Heart left ventricle (tissue), 13 donors: ENCODE data around the gene MTHFR.

Experiments
- POLR2A ChIP-seq, 2 donors: fragments of 450-650 bp; IDR thresholded peaks; one replicate each; pipeline ENCODE4 v1.6.1; 2017; ENCODE audit warnings: antibody characterized with exemption in 2 of 2, mild to moderate bottlenecking in 2 of 2, moderate library complexity in 2 of 2
- TF ChIP-seq, protein P1 (sequence below), 12 donors: fragments of 200-600 bp; sonication (generic) in 4 of 12; IDR thresholded peaks; one replicate each; pipeline versions ENCODE4 v1.5.0 to v1.8.0; 2018 to 2022; ENCODE audit warnings: antibody characterized with exemption in 12 of 12, mild to moderate bottlenecking in 5 of 12
- donor health status: ischemic (EF 13 %, LVEDD 7.1; RV severe dilation, severe dysfunction).
- donor health status: DM: no; HTN: yes; CAD: no.
- donor health status: DM: no; HTN: no; CAD: no.
- donor health status: ischemic (EF 25% LVEDD 6.9; RV normal size, moderate dysfunction).
- donor health status: ischemic (EF 25% LVEDD 5.7; RV mildly dilated, moderate dysfunction).
- donor health status: ischemic (EF 35%, LVEDD 5.7; RV mildly dilated, moderate dysfunction).
- donor health status: nonischemic (EF 11% LVEDD 7.7; RV severe dilation, severe dysfunction).
- donor health status: DM: yes; HTN: yes; CAD: no.
- donor health status: PGD.
- donor health status: ischemic (EF 29% LVEDD 5.4; RV normal size, mild dysfunction).
- donor health status: nonischemic (EF 23%, LVEDD 6.1; RV moderate dilation, normal function).

DNA sequence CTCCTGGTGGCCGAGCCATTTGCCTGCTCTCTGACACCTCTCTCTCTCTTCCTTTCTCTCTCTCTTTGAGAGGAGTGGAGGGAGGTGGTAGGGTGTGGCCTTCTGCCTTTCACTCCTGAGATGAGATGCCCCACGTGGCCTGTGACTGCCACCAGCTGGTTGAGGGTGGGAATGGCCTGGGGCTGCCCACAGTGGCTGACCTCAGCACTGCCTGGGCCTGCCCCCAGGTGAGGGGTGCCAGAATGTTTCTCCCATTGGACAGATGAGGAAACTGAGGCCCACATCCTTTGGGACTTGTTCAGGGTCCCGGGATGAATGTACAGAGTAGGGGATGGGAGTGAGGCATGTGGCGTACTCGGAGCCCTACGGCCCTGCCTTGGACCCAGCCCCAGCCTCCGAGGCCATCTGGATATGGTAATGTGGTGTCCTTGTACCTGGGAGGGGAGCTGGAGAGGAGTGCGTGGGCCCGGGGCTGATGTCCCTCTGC, 56.5 kb downstream of the MTHFR start:
- TF ChIP-seq, protein P1, sequence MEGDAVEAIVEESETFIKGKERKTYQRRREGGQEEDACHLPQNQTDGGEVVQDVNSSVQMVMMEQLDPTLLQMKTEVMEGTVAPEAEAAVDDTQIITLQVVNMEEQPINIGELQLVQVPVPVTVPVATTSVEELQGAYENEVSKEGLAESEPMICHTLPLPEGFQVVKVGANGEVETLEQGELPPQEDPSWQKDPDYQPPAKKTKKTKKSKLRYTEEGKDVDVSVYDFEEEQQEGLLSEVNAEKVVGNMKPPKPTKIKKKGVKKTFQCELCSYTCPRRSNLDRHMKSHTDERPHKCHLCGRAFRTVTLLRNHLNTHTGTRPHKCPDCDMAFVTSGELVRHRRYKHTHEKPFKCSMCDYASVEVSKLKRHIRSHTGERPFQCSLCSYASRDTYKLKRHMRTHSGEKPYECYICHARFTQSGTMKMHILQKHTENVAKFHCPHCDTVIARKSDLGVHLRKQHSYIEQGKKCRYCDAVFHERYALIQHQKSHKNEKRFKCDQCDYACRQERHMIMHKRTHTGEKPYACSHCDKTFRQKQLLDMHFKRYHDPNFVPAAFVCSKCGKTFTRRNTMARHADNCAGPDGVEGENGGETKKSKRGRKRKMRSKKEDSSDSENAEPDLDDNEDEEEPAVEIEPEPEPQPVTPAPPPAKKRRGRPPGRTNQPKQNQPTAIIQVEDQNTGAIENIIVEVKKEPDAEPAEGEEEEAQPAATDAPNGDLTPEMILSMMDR (IDR thresholded peaks at IDR 0.05) = peak; percentile 23 to 68 (median 40)
- no peak for TF ChIP-seq POLR2A (IDR thresholded peaks at IDR 0.05)
